HS-5 (cell line): Measurements from ENCODE around the gene PDZD4.

ENCODE experiments used
- DNase-seq: peaks from one replicate; pipeline ENCODE4 v3.0.0-alpha.2; 2012; ENCODE audit warnings: low read depth

The PDZD4 gene

GRCh38 chrX:153867139-153867538 is 36.8 kb upstream of the PDZD4 start:
- no peak for DNase-seq

- DNase-seq: no peak
Measured at GRCh38 chrX:153866302-153867019, 36.1 kb upstream of the PDZD4 start.

- no peak for DNase-seq
Measured at GRCh38 chrX:153865685-153866084, 35.3 kb upstream of the PDZD4 start.

DNA sequence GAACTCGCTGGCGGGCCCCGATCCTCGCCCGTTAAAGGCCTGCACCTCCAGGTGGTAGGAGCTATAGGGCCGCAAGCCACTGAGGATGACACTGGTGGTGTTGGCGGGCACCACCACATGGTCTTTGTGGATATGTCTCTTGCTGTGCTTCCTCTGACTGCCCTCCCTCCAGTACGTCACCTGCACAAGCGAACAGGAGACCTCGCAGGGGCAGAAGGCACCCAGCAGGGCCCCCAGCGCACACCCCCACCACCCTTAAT is 34.9 kb upstream of the PDZD4 start:
- DNase-seq: no peak

DNA sequence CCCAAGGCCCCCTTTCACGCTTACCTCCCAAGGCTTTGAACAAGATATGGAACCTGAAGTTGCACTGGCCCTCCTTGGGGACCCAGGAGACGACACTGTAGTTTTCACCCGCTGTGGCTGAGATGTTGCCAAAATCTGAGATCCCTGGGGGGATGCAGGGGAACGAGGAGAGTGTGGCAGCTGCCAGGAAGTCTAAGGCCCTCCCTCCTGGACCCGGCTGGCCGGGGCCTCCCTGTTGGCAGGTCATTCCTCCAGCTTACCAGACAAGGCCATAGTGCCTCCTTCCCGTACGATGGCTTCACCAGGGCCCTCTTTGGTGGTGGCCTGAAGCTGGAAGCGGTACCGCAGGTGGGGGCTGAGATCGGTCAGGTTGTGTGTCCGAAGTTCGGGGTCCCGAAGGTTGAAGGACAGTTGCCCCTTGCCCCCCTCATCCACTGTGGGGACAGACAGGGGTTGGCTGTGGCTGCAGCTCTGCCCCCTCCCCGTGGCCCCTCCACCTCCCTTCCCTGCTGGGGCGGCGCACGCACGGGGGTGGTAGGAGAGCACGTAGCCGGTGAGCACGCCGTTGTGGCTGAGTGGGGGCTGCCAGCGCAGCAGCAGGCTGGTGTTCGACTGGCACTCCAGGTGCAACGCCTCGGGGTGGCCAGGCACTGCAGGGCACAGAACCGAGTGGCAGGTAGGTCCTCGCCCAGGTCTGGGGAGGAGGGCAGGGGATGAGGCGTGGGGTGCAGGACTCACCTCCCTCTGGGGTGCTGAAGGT is 34.4 kb upstream of the PDZD4 start:
- no peak for DNase-seq

DNA sequence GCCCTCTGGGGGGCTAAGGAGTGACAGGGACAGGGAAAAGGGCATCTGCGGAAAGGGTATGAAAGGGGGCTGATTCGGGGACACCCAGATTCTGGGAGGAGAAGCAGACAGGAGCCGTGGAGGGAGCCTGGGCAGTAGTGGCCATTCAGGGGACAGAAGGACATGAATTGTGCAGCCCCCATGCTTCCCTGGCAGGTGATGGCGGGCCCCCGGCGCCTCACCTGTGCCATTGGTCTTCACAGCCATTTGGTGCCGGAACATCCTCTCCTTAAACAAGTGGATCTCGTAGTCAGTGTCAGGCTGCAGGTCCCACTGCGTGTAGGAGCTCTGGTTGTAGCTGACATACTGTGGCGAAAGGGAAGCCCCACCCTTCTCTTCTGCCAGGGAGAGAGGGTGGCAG is 33.8 kb upstream of the PDZD4 start:
- DNase-seq: no peak

DNA sequence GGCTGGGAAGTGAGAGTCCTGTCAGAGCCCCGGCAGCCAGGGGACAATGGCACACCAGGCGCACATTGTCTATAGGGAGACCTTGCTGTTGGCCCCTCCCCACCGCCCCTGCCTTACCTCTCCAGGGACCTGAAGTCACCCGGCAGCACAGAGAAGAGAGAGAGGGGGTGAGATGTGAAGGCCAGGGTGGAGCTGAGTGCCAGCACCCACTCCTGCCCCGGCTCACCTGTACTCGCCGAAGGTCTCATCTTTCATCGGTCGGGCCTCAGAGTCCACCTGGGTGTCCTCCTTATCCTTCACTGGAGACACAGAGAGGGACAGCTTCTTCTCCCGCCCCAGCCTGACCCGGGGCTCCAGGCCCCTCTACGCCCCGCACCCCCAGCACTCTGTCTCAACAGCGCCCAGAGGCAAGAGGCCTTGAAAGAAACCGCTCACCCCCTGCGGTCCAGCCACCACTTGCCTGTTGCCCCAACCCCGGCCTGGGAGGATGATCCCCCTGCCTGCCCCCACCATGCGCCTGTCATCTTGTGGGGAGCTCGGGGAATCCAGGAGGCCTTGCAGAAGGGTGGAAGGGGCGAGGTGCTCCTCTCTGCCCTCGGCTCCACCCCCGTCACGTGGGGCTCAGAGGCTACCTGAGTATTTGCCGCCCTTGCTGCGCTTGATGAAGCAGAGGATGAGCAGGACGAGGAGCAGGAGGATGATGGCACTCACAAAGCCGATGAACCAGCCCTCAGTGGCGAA is 33.1 kb upstream of the PDZD4 start:
- DNase-seq: no peak

DNA sequence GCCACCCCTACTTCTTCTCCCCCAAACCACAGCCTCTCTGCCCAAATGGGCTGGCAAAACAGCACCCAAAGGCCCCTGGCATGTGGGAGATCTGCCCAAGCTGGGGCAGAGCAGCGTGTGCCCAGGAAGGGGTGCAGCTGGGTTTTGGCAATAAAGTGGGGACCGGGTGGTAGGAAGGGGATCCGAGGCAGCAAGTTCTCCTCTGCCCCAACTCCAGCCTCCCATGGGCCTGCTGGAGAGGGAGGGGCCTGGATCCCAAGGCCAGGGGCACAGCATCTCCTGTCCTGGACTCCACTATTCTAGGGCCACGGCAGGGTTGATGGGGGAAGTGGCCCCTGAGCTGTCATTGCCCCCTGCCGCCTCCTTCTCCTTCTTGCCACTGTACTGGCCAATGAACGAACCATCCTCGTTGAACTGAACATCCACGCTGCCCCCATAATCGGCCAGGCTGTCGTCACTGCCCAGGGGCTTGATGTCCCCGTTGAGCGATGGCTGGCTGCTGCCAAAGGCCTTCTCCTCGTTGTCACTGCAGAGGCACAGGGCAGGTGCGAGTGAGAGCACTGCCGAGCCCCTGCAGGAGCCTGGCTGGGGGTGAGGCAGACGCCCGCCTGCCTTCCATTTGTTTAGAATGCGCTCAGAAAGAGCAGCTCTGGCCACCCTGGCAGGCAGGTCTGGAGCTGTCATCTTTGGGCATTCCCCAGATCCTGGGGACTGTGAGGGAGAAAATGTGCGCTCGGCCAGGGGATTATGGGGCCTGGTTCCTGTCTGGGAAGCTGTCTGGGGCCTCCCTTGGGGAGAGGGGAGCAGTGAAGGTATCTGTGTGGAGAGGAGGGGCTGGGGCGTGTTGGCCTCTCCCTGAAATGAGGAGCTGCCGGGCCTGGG is 32.3 kb upstream of the PDZD4 start:
- no peak for DNase-seq

DNA sequence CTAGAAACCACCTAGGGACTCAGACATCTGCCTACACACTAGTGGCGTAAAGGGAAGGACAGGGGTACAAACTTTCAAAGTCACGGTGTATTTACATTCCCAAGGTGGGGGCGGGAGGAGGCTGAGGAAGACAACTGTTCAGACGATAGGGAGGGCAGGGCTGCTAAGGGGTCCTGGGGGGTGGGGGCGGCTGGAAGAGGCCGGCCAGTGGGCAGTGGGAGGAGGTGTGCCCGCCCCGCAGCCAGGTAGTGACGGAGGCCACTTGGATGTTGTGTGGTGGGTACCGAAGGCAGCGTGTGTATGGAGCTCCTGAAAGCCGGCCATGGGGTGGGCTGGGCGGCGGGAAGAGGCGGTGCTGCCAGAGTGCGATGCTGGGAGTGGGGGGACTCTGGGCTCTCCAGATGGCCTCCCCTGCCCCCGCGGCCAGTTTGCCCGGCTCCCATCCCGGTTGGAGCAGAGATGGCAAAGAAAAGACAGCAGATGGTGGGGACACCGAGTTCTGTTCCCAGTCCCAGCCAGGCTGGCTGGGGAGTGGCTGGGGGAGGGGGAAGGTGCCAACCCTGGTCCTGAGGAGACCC is 31.5 kb upstream of the PDZD4 start:
- no peak for DNase-seq

DNA sequence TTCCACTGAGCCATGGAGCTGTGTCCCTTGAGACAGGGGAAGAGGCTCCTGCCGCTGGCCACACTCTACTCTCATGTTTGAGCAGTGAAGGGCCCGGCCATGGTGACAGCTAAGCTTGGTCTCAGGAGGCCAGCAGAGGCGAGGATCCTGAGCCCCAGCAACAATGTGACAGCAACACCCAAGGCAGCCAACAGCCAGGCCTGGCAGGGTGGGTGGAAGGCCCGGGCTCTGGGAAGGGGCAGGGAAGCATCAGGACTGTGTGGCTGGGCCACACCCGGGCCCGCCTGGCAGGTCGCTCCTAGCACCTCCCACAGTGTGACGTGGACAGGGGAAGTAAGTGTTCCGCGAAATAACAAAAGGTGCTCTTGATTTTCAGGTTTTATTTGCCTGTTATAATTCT is 30.8 kb upstream of the PDZD4 start:
- DNase-seq: no peak

- no peak for DNase-seq
Measured at GRCh38 chrX:153857348-153857903, 27.1 kb upstream of the PDZD4 start.

- DNase-seq: no peak
Measured at GRCh38 chrX:153854702-153855101, 24.4 kb upstream of the PDZD4 start.

- no peak for DNase-seq
Measured at GRCh38 chrX:153853902-153854267, 23.5 kb upstream of the PDZD4 start.

DNA sequence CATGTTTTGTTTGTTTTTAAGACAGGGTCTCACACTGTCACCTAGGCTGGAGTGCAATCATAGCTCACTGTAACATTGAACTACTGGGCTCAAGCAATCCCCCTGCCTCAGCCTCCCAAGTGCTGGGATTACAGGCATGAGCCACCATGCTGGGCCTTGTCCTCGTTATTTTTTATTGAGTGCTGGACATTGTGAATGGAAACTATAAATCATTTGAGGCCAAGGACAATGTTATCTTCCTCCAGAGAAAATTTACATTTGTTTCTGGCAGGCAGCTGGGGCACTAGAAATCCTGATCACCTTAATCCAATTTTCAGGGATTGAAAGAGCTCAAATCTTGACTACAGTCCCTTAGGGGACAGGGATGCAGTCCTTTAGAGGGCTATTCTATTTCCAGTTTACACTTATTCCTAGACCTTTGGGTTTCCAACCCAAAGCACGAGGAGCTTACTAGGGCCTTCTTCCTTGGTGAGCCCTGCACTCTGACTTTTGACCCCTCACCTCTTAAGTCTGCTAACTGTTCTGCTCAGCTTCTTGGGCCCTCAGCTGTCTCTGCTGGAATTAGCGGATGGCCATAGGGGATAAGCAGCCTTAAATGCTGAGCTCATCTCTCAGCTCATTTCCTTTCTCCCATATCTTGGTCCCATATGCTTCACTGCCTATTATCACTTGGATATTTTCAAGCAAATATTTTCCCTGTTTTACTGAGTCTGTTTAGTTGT is 23.0 kb upstream of the PDZD4 start:
- no peak for DNase-seq

DNA sequence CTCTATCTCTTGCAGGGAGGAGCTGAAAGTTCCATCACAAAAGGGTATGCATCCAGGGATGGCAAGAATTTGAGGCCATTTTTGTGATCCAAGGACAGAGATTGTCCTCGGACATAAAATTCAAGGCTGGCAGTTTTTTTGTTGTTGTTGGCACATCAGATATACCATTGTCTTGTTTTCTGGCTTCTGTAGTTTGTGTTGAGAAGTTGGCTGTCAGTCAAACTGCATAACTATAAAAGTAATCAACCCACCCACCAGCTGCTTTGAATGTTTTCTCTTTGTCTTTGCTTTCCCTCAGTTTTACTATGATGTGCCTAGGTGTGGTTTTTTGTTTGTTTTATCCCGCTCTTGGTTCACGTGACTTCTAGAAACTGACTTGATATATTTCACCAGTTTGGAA is 21.6 kb upstream of the PDZD4 start:
- DNase-seq: no peak

DNA sequence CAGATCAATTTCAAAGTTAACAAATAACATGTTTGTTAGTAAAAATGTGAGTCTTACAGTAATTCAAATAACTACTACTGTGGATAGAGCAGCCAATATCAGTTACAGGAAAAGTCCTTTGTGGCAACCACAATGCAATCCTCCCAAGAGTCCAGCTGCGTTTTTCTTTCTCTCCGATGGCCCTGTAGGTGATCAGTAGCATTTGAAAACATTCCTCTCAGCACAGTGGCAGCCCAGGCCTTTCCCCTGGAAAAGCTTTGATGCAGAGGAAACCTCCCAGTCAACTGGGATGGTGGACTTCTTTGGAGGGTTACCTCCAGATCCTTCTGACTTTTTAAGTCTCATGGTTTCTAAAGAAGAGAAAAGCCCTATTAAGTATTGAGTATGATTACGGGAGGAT is 18.0 kb upstream of the PDZD4 start:
- DNase-seq: no peak

GRCh38 chrX:153845842-153846241 is 15.5 kb upstream of the PDZD4 start:
- no peak for DNase-seq

DNA sequence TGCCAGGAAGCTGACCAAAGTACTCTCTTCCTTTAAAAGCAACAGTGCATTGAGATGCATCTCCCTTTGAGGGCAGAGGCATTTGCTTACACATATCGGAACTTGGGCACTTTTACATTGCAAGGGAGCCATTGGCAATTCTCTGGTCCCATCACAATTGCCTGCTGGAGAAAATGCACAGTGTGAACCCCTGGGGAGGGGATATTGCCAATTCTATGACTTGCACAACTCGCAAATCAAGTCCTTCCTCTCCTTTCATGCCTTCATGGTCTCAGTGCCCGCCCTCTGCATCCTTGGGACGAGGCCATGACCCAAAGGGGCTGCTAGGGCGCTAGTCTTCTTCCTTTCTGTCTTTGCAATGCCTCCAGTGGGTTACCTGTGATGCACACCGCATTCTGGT is 14.9 kb upstream of the PDZD4 start:
- no peak for DNase-seq

- no peak for DNase-seq
Measured at GRCh38 chrX:153844509-153845082, 14.3 kb upstream of the PDZD4 start.

- DNase-seq: no peak
Measured at GRCh38 chrX:153836921-153837320, 6.6 kb upstream of the PDZD4 start.

- DNase-seq: no peak
Measured at GRCh38 chrX:153832728-153833127, 2.4 kb upstream of the PDZD4 start.
